Activated CD8-positive, alpha-beta T cell treated with anti-CD3 and anti-CD28 coated beads, Interleukin-2, amount 10 ng/mL, durations not matched to agents 7 days and 5 days (primary cell): ENCODE results near the gene NADK2. TPM values are rescaled to one million over a fixed set of nuclear protein-coding genes. Genes with fewer than 3 reads are reported as not detected.

ENCODE experiments used
- ATAC-seq: fragments of 150-1000 bp; cut with Tn5 transposase; one replicate; pipeline ENCODE4 v1.10.0; 2021; ENCODE audit warnings: moderate library complexity
- CTCF ChIA-PET: fragments of 350-600 bp; sonication (Branson Sonifier 250); formaldehyde crosslinking; loops from one replicate; lab custom pipeline; 2021; ENCODE audit warnings: antibody characterized with exemption; lab: Charles Lee
- POLR2A ChIA-PET: fragments of 350-600 bp; sonication (Branson Sonifier 250); formaldehyde crosslinking; loops from one replicate; lab custom pipeline; 2021; ENCODE audit warnings: antibody characterized with exemption; lab: Charles Lee
- DNase-seq: peaks from one replicate; pipeline ENCODE4 v3.0.0-alpha.2; 2020
- H3K27ac Mint-ChIP-seq: one replicate; pipeline ENCODE4 v1.8.0; 2021; ENCODE audit warnings: mild to moderate bottlenecking, mixed read lengths
- H3K27me3 Mint-ChIP-seq: one replicate; pipeline ENCODE4 v1.8.0; 2021; ENCODE audit warnings: low read depth, mixed read lengths
- H3K36me3 Mint-ChIP-seq: one replicate; pipeline ENCODE4 v1.8.0; 2021; ENCODE audit warnings: low read depth, mixed read lengths
- H3K4me1 Mint-ChIP-seq: one replicate; pipeline ENCODE4 v1.8.0; 2021; ENCODE audit warnings: low read depth, mixed read lengths
- H3K4me3 Mint-ChIP-seq: one replicate; pipeline ENCODE4 v1.8.0; 2021; ENCODE audit warnings: mild to moderate bottlenecking, mixed read lengths
- H3K9me3 Mint-ChIP-seq: one replicate; pipeline ENCODE4 v1.8.0; 2022; ENCODE audit warnings: mixed read lengths; ENCODE audit not compliant: insufficient read depth
- total RNA-seq, 2 experiments: library from RNA; stranded (reverse); gene quantifications; one replicate each; pipeline ENCODE4 v1.2.3, GENCODE V29; 2021

The NADK2 gene
- total RNA-seq, 2 experiments from 2014 or later: 11.0 to 12.8 TPM

- peaks cover 64% of the 10 kb centered on the region for H3K36me3 Mint-ChIP-seq
- H3K27ac Mint-ChIP-seq: no peak overlapping the region
- no peaks in the 10 kb centered on the region for H3K27me3 Mint-ChIP-seq
- H3K4me3 Mint-ChIP-seq: no peak overlapping the region
- ChIA-PET POLR2A (no interaction called here), CTCF (interaction anchor here (0.6 to 0.9 kb wide), 2 partner anchors 10 to 60 kb away, joined by 3 read pairs; no protein-coding TSS in a partner anchor)
- DNase-seq (no peak), ATAC-seq (no peak)
- no peaks in the 10 kb centered on the region for H3K9me3 Mint-ChIP-seq
- peaks cover 4% of the 10 kb centered on the region for H3K4me1 Mint-ChIP-seq
Measured at GRCh38 chr5:36177154-36177553, 64.6 kb downstream of the NADK2 start.

- POLR2A ChIA-PET: no interaction called here
- Mint-ChIP-seq H3K27me3 (no peaks in the 10 kb centered on the region), H3K4me1 (peaks cover 4% of the 10 kb centered on the region), H3K36me3 (peaks cover 56% of the 10 kb centered on the region), H3K27ac (no peak overlapping the region), H3K9me3 (no peaks in the 10 kb centered on the region), H3K4me3 (no peak overlapping the region)
- ATAC-seq: no peak
- CTCF ChIA-PET: no interaction called here
- no peak for DNase-seq
Measured at GRCh38 chr5:36175043-36175442, 66.7 kb downstream of the NADK2 start.

DNA sequence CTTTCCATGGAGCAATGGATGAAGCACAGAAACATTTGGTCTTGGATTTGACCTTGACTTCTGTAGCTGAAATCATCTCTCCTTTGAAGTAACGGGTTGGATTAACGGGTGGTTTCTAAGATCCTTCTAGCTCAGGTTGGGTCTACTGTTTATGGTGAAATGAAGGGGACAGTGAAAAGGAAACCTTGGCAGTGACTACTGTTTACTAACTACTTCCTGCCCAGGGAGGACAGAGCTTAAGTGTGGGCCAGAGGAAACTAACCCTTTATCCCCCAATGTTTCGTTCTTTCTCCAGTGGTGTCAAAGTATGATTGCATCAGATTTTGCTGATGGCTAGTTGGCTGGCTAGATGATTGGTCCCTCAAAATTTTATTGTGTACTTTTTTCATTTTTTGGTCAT, 67.6 kb downstream of the NADK2 start:
- ATAC-seq (no peak), DNase-seq (no peak)
- ChIA-PET CTCF (interaction anchor here (1.5 kb wide), 1 partner anchor 23 kb away, joined by 3 read pairs; no protein-coding TSS in a partner anchor), POLR2A (no interaction called here)
- Mint-ChIP-seq H3K4me1 (peaks cover 4% of the 10 kb centered on the region), H3K9me3 (no peaks in the 10 kb centered on the region), H3K36me3 (peaks cover 58% of the 10 kb centered on the region), H3K27ac (peak overlapping the region; percentile 37), H3K27me3 (no peaks in the 10 kb centered on the region), H3K4me3 (no peak overlapping the region)

- H3K27ac Mint-ChIP-seq: no peak overlapping the region
- ChIA-PET CTCF (interaction anchor here (1.5 kb wide), 1 partner anchor 22 kb away, joined by 3 read pairs; no protein-coding TSS in a partner anchor), POLR2A (no interaction called here)
- no peaks in the 10 kb centered on the region for H3K27me3 Mint-ChIP-seq
- no peaks in the 10 kb centered on the region for H3K9me3 Mint-ChIP-seq
- H3K36me3 Mint-ChIP-seq: peaks cover 55% of the 10 kb centered on the region
- ATAC-seq (no peak), DNase-seq (no peak)
- no peak overlapping the region for H3K4me3 Mint-ChIP-seq
- peaks cover 9% of the 10 kb centered on the region for H3K4me1 Mint-ChIP-seq
Measured at GRCh38 chr5:36173426-36173825, 68.3 kb downstream of the NADK2 start.

- H3K36me3 Mint-ChIP-seq: peaks cover 61% of the 10 kb centered on the region
- no peak overlapping the region for H3K4me3 Mint-ChIP-seq
- H3K9me3 Mint-ChIP-seq: no peaks in the 10 kb centered on the region
- CTCF ChIA-PET: interaction anchor here (1.1 kb wide), 1 partner anchor 94 kb away, joined by 3 read pairs; no protein-coding TSS in a partner anchor
- POLR2A ChIA-PET: no interaction called here
- ATAC-seq (no peak), DNase-seq (no peak)
- no peaks in the 10 kb centered on the region for H3K27me3 Mint-ChIP-seq
- H3K4me1 Mint-ChIP-seq: peaks cover 16% of the 10 kb centered on the region
- H3K27ac Mint-ChIP-seq: no peak overlapping the region
Measured at GRCh38 chr5:36172599-36172998, 69.1 kb downstream of the NADK2 start.

DNA sequence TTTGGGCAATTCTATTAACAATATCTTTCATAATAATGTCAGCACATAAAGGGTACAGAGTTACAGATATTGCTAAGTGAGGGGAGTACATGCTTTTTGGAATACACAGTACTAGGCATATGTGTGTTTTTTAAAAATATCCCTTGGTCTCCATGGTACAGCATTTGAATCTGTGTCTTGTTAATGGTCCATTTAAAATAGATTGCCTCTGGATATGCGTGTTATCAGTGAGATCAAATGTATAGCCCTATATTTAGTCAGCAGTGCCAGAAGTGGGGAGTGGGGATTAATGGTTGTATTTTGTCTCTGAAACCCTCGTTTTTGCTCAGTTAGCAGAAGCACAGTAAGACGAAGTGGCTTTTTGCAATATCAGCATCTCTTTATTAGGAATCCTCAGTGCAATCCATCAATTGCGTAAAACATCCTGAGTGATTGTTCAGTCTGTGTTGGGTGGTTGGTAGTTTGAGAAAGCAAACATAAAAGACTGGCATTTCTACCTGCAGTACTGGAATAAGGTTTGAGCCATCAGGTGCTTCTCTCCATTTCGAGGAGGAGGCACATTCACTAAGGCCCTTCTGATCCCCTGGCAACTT, 70.8 kb downstream of the NADK2 start:
- no peak overlapping the region for H3K4me3 Mint-ChIP-seq
- ATAC-seq (no peak), DNase-seq (no peak)
- H3K36me3 Mint-ChIP-seq: peaks cover 65% of the 10 kb centered on the region
- POLR2A ChIA-PET: no interaction called here
- no peaks in the 10 kb centered on the region for H3K27me3 Mint-ChIP-seq
- peaks cover 12% of the 10 kb centered on the region for H3K4me1 Mint-ChIP-seq
- H3K9me3 Mint-ChIP-seq: no peaks in the 10 kb centered on the region
- no peak overlapping the region for H3K27ac Mint-ChIP-seq
- CTCF ChIA-PET: no interaction called here

DNA sequence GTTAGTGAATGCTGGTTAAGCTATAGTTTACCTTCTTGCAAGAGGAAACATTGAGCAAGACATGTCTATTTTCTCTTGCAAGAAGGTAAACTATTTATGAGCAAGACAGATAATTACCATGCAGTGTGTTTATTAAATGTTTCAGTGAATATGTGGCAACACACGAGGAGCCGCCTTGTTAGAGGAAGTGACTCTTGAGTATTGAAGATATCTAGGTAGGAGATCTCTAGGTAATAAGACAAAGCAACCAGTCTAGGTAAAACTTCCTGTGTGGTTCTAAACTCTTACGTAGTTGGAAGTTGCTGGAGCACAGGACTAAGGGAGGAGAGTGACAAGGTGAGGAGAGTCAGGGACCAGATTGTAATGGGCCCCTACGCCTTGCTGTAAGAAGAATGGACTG, 73.0 kb downstream of the NADK2 start:
- POLR2A ChIA-PET: interaction anchor here (0.6 kb wide), 1 partner anchor 31 kb away, joined by 4 read pairs; no protein-coding TSS in a partner anchor
- ATAC-seq (no peak), DNase-seq (no peak)
- CTCF ChIA-PET: interaction anchor here (1.7 kb wide), 1 partner anchor 16 kb away, joined by 4 read pairs; the partner anchor contains the start of genes LMBRD2 and SKP2
- Mint-ChIP-seq H3K9me3 (no peaks in the 10 kb centered on the region), H3K27ac (peak overlapping the region; percentile 65), H3K27me3 (no peaks in the 10 kb centered on the region), H3K4me1 (peaks cover 12% of the 10 kb centered on the region), H3K36me3 (peaks cover 63% of the 10 kb centered on the region), H3K4me3 (no peak overlapping the region)

DNA sequence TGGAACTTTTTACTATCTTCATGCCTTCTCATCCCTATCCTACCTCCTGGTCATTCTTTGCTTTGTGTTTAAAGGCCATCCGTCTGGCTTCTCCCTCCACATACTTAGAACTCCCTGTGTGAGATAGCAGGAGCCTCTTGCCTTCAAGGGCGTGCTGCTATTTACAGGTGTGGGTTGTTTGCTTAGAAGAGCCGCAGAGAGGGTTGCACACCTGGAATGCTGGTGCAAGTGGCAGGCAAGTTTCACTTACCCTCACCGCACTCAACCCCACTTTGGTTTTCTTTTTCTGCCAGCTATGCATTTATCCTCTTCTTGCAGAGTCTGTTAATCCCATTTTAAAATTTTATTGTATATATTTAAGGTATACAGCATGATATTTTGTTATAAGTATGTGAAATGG, 77.3 kb downstream of the NADK2 start:
- Mint-ChIP-seq H3K4me1 (peaks cover 20% of the 10 kb centered on the region), H3K27me3 (no peaks in the 10 kb centered on the region), H3K27ac (no peak overlapping the region), H3K9me3 (no peaks in the 10 kb centered on the region), H3K36me3 (peaks cover 61% of the 10 kb centered on the region), H3K4me3 (no peak overlapping the region)
- POLR2A ChIA-PET: no interaction called here
- CTCF ChIA-PET: interaction anchor here (2.4 kb wide), 1 partner anchor 86 kb away, joined by 5 read pairs; no protein-coding TSS in a partner anchor
- no peak for DNase-seq
- ATAC-seq: no peak

- H3K9me3 Mint-ChIP-seq: no peaks in the 10 kb centered on the region
- peaks cover 59% of the 10 kb centered on the region for H3K36me3 Mint-ChIP-seq
- no peak overlapping the region for H3K4me3 Mint-ChIP-seq
- peaks cover 16% of the 10 kb centered on the region for H3K4me1 Mint-ChIP-seq
- H3K27me3 Mint-ChIP-seq: no peaks in the 10 kb centered on the region
- POLR2A ChIA-PET: no interaction called here
- no peak overlapping the region for H3K27ac Mint-ChIP-seq
- DNase-seq (no peak), ATAC-seq (no peak)
- CTCF ChIA-PET: no interaction called here
Measured at GRCh38 chr5:36162810-36163486, 78.8 kb downstream of the NADK2 start.

- no peaks in the 10 kb centered on the region for H3K9me3 Mint-ChIP-seq
- H3K4me3 Mint-ChIP-seq: no peak overlapping the region
- ATAC-seq (no peak), DNase-seq (no peak)
- no peaks in the 10 kb centered on the region for H3K27me3 Mint-ChIP-seq
- H3K36me3 Mint-ChIP-seq: peaks cover 59% of the 10 kb centered on the region
- H3K4me1 Mint-ChIP-seq: peaks cover 18% of the 10 kb centered on the region
- ChIA-PET CTCF (no interaction called here), POLR2A (interaction anchor here (0.8 kb wide), 1 partner anchor 10 kb away, joined by 3 read pairs; the partner anchor contains the start of genes LMBRD2 and SKP2)
- H3K27ac Mint-ChIP-seq: no peak overlapping the region
Measured at GRCh38 chr5:36161361-36161760, 80.4 kb downstream of the NADK2 start.

- no peak overlapping the region for H3K4me3 Mint-ChIP-seq
- ChIA-PET POLR2A (interaction anchor here (0.8 kb wide), 1 partner anchor 9 kb away, joined by 3 read pairs; the partner anchor contains the start of genes LMBRD2 and SKP2), CTCF (no interaction called here)
- H3K9me3 Mint-ChIP-seq: no peaks in the 10 kb centered on the region
- peaks cover 23% of the 10 kb centered on the region for H3K4me1 Mint-ChIP-seq
- no peak overlapping the region for H3K27ac Mint-ChIP-seq
- peaks cover 63% of the 10 kb centered on the region for H3K36me3 Mint-ChIP-seq
- no peak for DNase-seq
- ATAC-seq: no peak
- no peaks in the 10 kb centered on the region for H3K27me3 Mint-ChIP-seq
Measured at GRCh38 chr5:36160617-36161016, 81.1 kb downstream of the NADK2 start.

GRCh38 chr5:36158144-36158543, 83.6 kb downstream of the NADK2 start:
- H3K9me3 Mint-ChIP-seq: no peaks in the 10 kb centered on the region
- peak overlapping the region; percentile 36 for H3K27ac Mint-ChIP-seq
- H3K4me3 Mint-ChIP-seq: no peak overlapping the region
- POLR2A ChIA-PET: no interaction called here
- H3K4me1 Mint-ChIP-seq: peaks cover 39% of the 10 kb centered on the region
- CTCF ChIA-PET: no interaction called here
- no peaks in the 10 kb centered on the region for H3K27me3 Mint-ChIP-seq
- ATAC-seq (no peak), DNase-seq (no peak)
- peaks cover 70% of the 10 kb centered on the region for H3K36me3 Mint-ChIP-seq
